Measurements from ENCODE around the gene TMEM132C.

GRCh38 chr12:128307791-128308190 lies 40.8 kb downstream of the TMEM132C start:
- TF ChIP-seq SPI1 (IDR thresholded peaks at IDR 0.05; ENCODE audit: borderline replicate concordance, low read depth): no peak
- no peak for TF ChIP-seq REST (IDR thresholded peaks at IDR 0.05; ENCODE audit: insufficient replicate concordance, low read depth)
- no peak for TF ChIP-seq POLR2AphosphoS5 (IDR thresholded peaks at IDR 0.05; ENCODE audit: low read depth)

All from HL-60 (cell line).